ENCODE results near the gene JMJD1C.
A peak's percentile ranks its signal among the peaks of the same experiment; 100 is the strongest.
"Not testable (repeated sequence)": the region's sequence is repeated elsewhere in the genome, so short reads cannot be mapped to it uniquely, and the experiment has no call there.

JMJD1C gene

GRCh38 chr10:63319231-63319630 is 146.5 kb downstream of the JMJD1C start:
- no peaks in the 10 kb centered on the region for H3K9me3 ChIP-seq (ENCODE audit: control insufficient read depth, insufficient read depth, low read depth, low read length)
- H3K27me3 ChIP-seq (ENCODE audit: control insufficient read depth, insufficient read depth, low read length) = no peaks in the 10 kb centered on the region
- H3K9ac ChIP-seq (ENCODE audit: low read length) = no peak overlapping the region
- no peaks in the 10 kb centered on the region for H3K36me3 ChIP-seq (ENCODE audit: control insufficient read depth, insufficient read depth, low read length)
- no peak overlapping the region for H3K4me3 ChIP-seq (ENCODE audit: low read depth, low read length)
- H3K27ac ChIP-seq (ENCODE audit: low read depth, low read length) = no peak overlapping the region
- H3K4me1 ChIP-seq (ENCODE audit: control insufficient read depth, insufficient read depth, low read length) = no peaks in the 10 kb centered on the region

- no peaks in the 10 kb centered on the region for H3K4me1 ChIP-seq (ENCODE audit: control insufficient read depth, insufficient read depth, low read length)
- H3K9ac ChIP-seq (ENCODE audit: low read length) = no peak overlapping the region
- H3K4me3 ChIP-seq (ENCODE audit: low read depth, low read length) = no peak overlapping the region
- H3K27ac ChIP-seq (ENCODE audit: low read depth, low read length) = no peak overlapping the region
- no peaks in the 10 kb centered on the region for H3K36me3 ChIP-seq (ENCODE audit: control insufficient read depth, insufficient read depth, low read length)
- H3K9me3 ChIP-seq (ENCODE audit: control insufficient read depth, insufficient read depth, low read depth, low read length) = no peaks in the 10 kb centered on the region
- no peaks in the 10 kb centered on the region for H3K27me3 ChIP-seq (ENCODE audit: control insufficient read depth, insufficient read depth, low read length)
Measured at GRCh38 chr10:63318491-63318890, 147.3 kb downstream of the JMJD1C start.

GRCh38 chr10:63314020-63314419 is 151.8 kb downstream of the JMJD1C start:
- Histone ChIP-seq H3K4me1 (ENCODE audit: control insufficient read depth, insufficient read depth, low read length) (no peaks in the 10 kb centered on the region), H3K9me3 (ENCODE audit: control insufficient read depth, insufficient read depth, low read depth, low read length) (no peaks in the 10 kb centered on the region), H3K4me3 (ENCODE audit: low read depth, low read length) (no peak overlapping the region), H3K27me3 (ENCODE audit: control insufficient read depth, insufficient read depth, low read length) (no peaks in the 10 kb centered on the region), H3K9ac (ENCODE audit: low read length) (no peak overlapping the region), H3K27ac (ENCODE audit: low read depth, low read length) (no peak overlapping the region), H3K36me3 (ENCODE audit: control insufficient read depth, insufficient read depth, low read length) (no peaks in the 10 kb centered on the region)

- Histone ChIP-seq H3K9me3 (ENCODE audit: control insufficient read depth, insufficient read depth, low read depth, low read length) (no peaks in the 10 kb centered on the region), H3K4me3 (ENCODE audit: low read depth, low read length) (no peak overlapping the region), H3K4me1 (ENCODE audit: control insufficient read depth, insufficient read depth, low read length) (no peaks in the 10 kb centered on the region), H3K9ac (ENCODE audit: low read length) (no peak overlapping the region), H3K27ac (ENCODE audit: low read depth, low read length) (no peak overlapping the region), H3K27me3 (ENCODE audit: control insufficient read depth, insufficient read depth, low read length) (no peaks in the 10 kb centered on the region), H3K36me3 (ENCODE audit: control insufficient read depth, insufficient read depth, low read length) (no peaks in the 10 kb centered on the region)
Measured at GRCh38 chr10:63313066-63313717, 152.6 kb downstream of the JMJD1C start.

- no peak overlapping the region for H3K27ac ChIP-seq (ENCODE audit: low read depth, low read length)
- no peaks in the 10 kb centered on the region for H3K4me1 ChIP-seq (ENCODE audit: control insufficient read depth, insufficient read depth, low read length)
- no peak overlapping the region for H3K4me3 ChIP-seq (ENCODE audit: low read depth, low read length)
- no peaks in the 10 kb centered on the region for H3K9me3 ChIP-seq (ENCODE audit: control insufficient read depth, insufficient read depth, low read depth, low read length)
- H3K36me3 ChIP-seq (ENCODE audit: control insufficient read depth, insufficient read depth, low read length) = no peaks in the 10 kb centered on the region
- no peak overlapping the region for H3K9ac ChIP-seq (ENCODE audit: low read length)
- H3K27me3 ChIP-seq (ENCODE audit: control insufficient read depth, insufficient read depth, low read length) = no peaks in the 10 kb centered on the region
Measured at GRCh38 chr10:63308628-63309027, 157.1 kb downstream of the JMJD1C start.

- H3K9me3 ChIP-seq (ENCODE audit: control insufficient read depth, insufficient read depth, low read depth, low read length) = no peaks in the 10 kb centered on the region
Measured at GRCh38 chr10:63304146-63304545, 161.6 kb downstream of the JMJD1C start.

GRCh38 chr10:63300801-63301200 is 165.0 kb downstream of the JMJD1C start:
- no peak overlapping the region for H3K9ac ChIP-seq (ENCODE audit: low read length)
- no peak overlapping the region for H3K4me3 ChIP-seq (ENCODE audit: low read depth, low read length)
- H3K9me3 ChIP-seq (ENCODE audit: control insufficient read depth, insufficient read depth, low read depth, low read length) = no peaks in the 10 kb centered on the region
- H3K36me3 ChIP-seq (ENCODE audit: control insufficient read depth, insufficient read depth, low read length) = no peaks in the 10 kb centered on the region
- no peaks in the 10 kb centered on the region for H3K4me1 ChIP-seq (ENCODE audit: control insufficient read depth, insufficient read depth, low read length)
- no peaks in the 10 kb centered on the region for H3K27me3 ChIP-seq (ENCODE audit: control insufficient read depth, insufficient read depth, low read length)
- H3K27ac ChIP-seq (ENCODE audit: low read depth, low read length) = 0 out of 2 replicates have a peak overlapping the region, but pooled peaks have one; percentile 4

More at GRCh38 chr10:63304146-63304545, 161.6 kb downstream of the JMJD1C start:
- Histone ChIP-seq H3K9ac (ENCODE audit: low read length) (no peak overlapping the region), H3K27ac (ENCODE audit: low read depth, low read length) (no peak overlapping the region), H3K4me3 (ENCODE audit: low read depth, low read length) (no peak overlapping the region), H3K36me3 (ENCODE audit: control insufficient read depth, insufficient read depth, low read length) (no peaks in the 10 kb centered on the region), H3K4me1 (ENCODE audit: control insufficient read depth, insufficient read depth, low read length) (no peaks in the 10 kb centered on the region), H3K27me3 (ENCODE audit: control insufficient read depth, insufficient read depth, low read length) (no peaks in the 10 kb centered on the region)

GRCh38 chr10:63297941-63298340 is 167.8 kb downstream of the JMJD1C start:
- H3K27me3 ChIP-seq (ENCODE audit: control insufficient read depth, insufficient read depth, low read length) = no peaks in the 10 kb centered on the region
- H3K36me3 ChIP-seq (ENCODE audit: control insufficient read depth, insufficient read depth, low read length) = no peaks in the 10 kb centered on the region
- no peaks in the 10 kb centered on the region for H3K9me3 ChIP-seq (ENCODE audit: control insufficient read depth, insufficient read depth, low read depth, low read length)
- no peak overlapping the region for H3K4me3 ChIP-seq (ENCODE audit: low read depth, low read length)
- H3K9ac ChIP-seq (ENCODE audit: low read length) = no peak overlapping the region
- no peak overlapping the region for H3K27ac ChIP-seq (ENCODE audit: low read depth, low read length)
- H3K4me1 ChIP-seq (ENCODE audit: control insufficient read depth, insufficient read depth, low read length) = no peaks in the 10 kb centered on the region

- H3K9me3 ChIP-seq (ENCODE audit: control insufficient read depth, insufficient read depth, low read depth, low read length) = no peaks in the 10 kb centered on the region
- no peaks in the 10 kb centered on the region for H3K4me1 ChIP-seq (ENCODE audit: control insufficient read depth, insufficient read depth, low read length)
- no peak overlapping the region for H3K4me3 ChIP-seq (ENCODE audit: low read depth, low read length)
- no peak overlapping the region for H3K9ac ChIP-seq (ENCODE audit: low read length)
- no peaks in the 10 kb centered on the region for H3K27me3 ChIP-seq (ENCODE audit: control insufficient read depth, insufficient read depth, low read length)
- no peak overlapping the region for H3K27ac ChIP-seq (ENCODE audit: low read depth, low read length)
- no peaks in the 10 kb centered on the region for H3K36me3 ChIP-seq (ENCODE audit: control insufficient read depth, insufficient read depth, low read length)
Measured at GRCh38 chr10:63294781-63295180, 171.0 kb downstream of the JMJD1C start.

- not testable (repeated sequence) for H3K9ac ChIP-seq (ENCODE audit: low read length); H3K27ac ChIP-seq (ENCODE audit: low read depth, low read length); H3K9me3 ChIP-seq (ENCODE audit: control insufficient read depth, insufficient read depth, low read depth, low read length); H3K36me3 ChIP-seq (ENCODE audit: control insufficient read depth, insufficient read depth, low read length); H3K27me3 ChIP-seq (ENCODE audit: control insufficient read depth, insufficient read depth, low read length); H3K4me3 ChIP-seq (ENCODE audit: low read depth, low read length); H3K4me1 ChIP-seq (ENCODE audit: control insufficient read depth, insufficient read depth, low read length)
Measured at GRCh38 chr10:63292847-63293246, 172.9 kb downstream of the JMJD1C start.

GRCh38 chr10:63288170-63288569 is 177.6 kb downstream of the JMJD1C start:
- Histone ChIP-seq H3K27ac (ENCODE audit: low read depth, low read length) (no peak overlapping the region), H3K9ac (ENCODE audit: low read length) (no peak overlapping the region), H3K9me3 (ENCODE audit: control insufficient read depth, insufficient read depth, low read depth, low read length) (no peaks in the 10 kb centered on the region), H3K4me1 (ENCODE audit: control insufficient read depth, insufficient read depth, low read length) (peaks cover 11% of the 10 kb centered on the region), H3K36me3 (ENCODE audit: control insufficient read depth, insufficient read depth, low read length) (no peaks in the 10 kb centered on the region), H3K4me3 (ENCODE audit: low read depth, low read length) (no peak overlapping the region), H3K27me3 (ENCODE audit: control insufficient read depth, insufficient read depth, low read length) (no peaks in the 10 kb centered on the region)
